GM19099 (cell line): ENCODE measurements around the gene ZBTB20.

Experiments used
- POLR2A ChIP-seq: IDR thresholded peaks from 3 replicates; pipeline ENCODE4 v1.6.1; 2011; ENCODE audit warnings: low read depth; ENCODE audit not compliant: insufficient read length; ENCODE audit errors: extremely low read depth

The ZBTB20 gene

GRCh38 chr3:114864970-114865369 is 282.1 kb downstream of the ZBTB20 start:
- no peak for TF ChIP-seq POLR2A

- TF ChIP-seq POLR2A, result no peak
Measured at GRCh38 chr3:114863848-114864247, 283.2 kb downstream of the ZBTB20 start.

- no peak for TF ChIP-seq POLR2A
Measured at GRCh38 chr3:114861666-114862065, 285.4 kb downstream of the ZBTB20 start.

- no peak for TF ChIP-seq POLR2A
Measured at GRCh38 chr3:114860531-114860930, 286.6 kb downstream of the ZBTB20 start.

GRCh38 chr3:114858329-114858728 is 288.8 kb downstream of the ZBTB20 start:
- TF ChIP-seq POLR2A, result no peak

GRCh38 chr3:114857299-114857701 is 289.8 kb downstream of the ZBTB20 start:
- TF ChIP-seq POLR2A, result no peak

- TF ChIP-seq POLR2A, result no peak
Measured at GRCh38 chr3:114856835-114857234, 290.3 kb downstream of the ZBTB20 start.

GRCh38 chr3:114855839-114856238 is 291.2 kb downstream of the ZBTB20 start:
- no peak for TF ChIP-seq POLR2A

- TF ChIP-seq POLR2A, result no peak
Measured at GRCh38 chr3:114852966-114853365, 294.1 kb downstream of the ZBTB20 start.

- TF ChIP-seq POLR2A, result no peak
Measured at GRCh38 chr3:114850898-114851297, 296.2 kb downstream of the ZBTB20 start.

- no peak for TF ChIP-seq POLR2A
Measured at GRCh38 chr3:114848643-114849350, 298.3 kb downstream of the ZBTB20 start.

GRCh38 chr3:114848082-114848481 is 299.0 kb downstream of the ZBTB20 start:
- TF ChIP-seq POLR2A, result no peak

- no peak for TF ChIP-seq POLR2A
Measured at GRCh38 chr3:114847564-114847963, 299.5 kb downstream of the ZBTB20 start.

GRCh38 chr3:114846779-114847178 is 300.3 kb downstream of the ZBTB20 start:
- TF ChIP-seq POLR2A, result no peak

- no peak for TF ChIP-seq POLR2A
Measured at GRCh38 chr3:114846252-114846651, 300.8 kb downstream of the ZBTB20 start.

- TF ChIP-seq POLR2A, result no peak
Measured at GRCh38 chr3:114841515-114841914, 305.6 kb downstream of the ZBTB20 start.

- no peak for TF ChIP-seq POLR2A
Measured at GRCh38 chr3:114839476-114839875, 307.6 kb downstream of the ZBTB20 start.
